HEK293 (cell line): ENCODE measurements around the gene HILPDA.

Source experiments
- CTCF ChIA-PET: fragments of 350-600 bp; formaldehyde crosslinking; extraction: SDS; loops from one replicate; lab custom pipeline; 2021; ENCODE audit warnings: antibody characterized with exemption; lab: Yijun Ruan, JAX
- POLR2A ChIA-PET: fragments of 300-600 bp; formaldehyde crosslinking; extraction: SDS; loops from one replicate; lab custom pipeline; 2020; ENCODE audit warnings: antibody characterized with exemption, inconsistent platforms; lab: Yijun Ruan, JAX
- H3K27ac ChIP-seq: fragments of 200-500 bp; sonication (Bioruptor generic); 2 replicates; pipeline ENCODE4 v1.5.1; 2014; ENCODE audit warnings: low read depth, low read length, control low read depth, inconsistent platforms; ENCODE audit errors: extremely low read depth
- H3K36me3 ChIP-seq, 2 experiments: fragments of 200-500 bp in 1 of 2; sonication (Bioruptor generic) in 1 of 2; 1 replicate in 1 of 2; 2 replicates in 1 of 2; pipeline ENCODE4 v1.5.1; 2014 to 2017; ENCODE audit warnings: inconsistent platforms in 2 of 2, low read length in 2 of 2; ENCODE audit not compliant: control insufficient read depth in 2 of 2, insufficient read depth in 1 of 2
- H3K4me1 ChIP-seq: fragments of 200-500 bp; sonication (Bioruptor generic); 2 replicates; pipeline ENCODE4 v1.5.1; 2014; ENCODE audit warnings: mild to moderate bottlenecking, low read length, inconsistent platforms; ENCODE audit not compliant: control insufficient read depth, insufficient read depth
- H3K4me3 ChIP-seq: 2 replicates; pipeline ENCODE4 v1.5.1; 2011; ENCODE audit warnings: low read depth, mild to moderate bottlenecking, control low read depth, low read length, moderate library complexity
- H3K9me3 ChIP-seq: fragments of 200-500 bp; sonication (Bioruptor generic); 2 replicates; pipeline ENCODE4 v1.5.1; 2014; ENCODE audit warnings: low read depth, low read length, inconsistent platforms; ENCODE audit not compliant: control insufficient read depth, insufficient read depth
- OSR2 ChIP-seq: fragments of 450-650 bp; formaldehyde crosslinking; IDR thresholded peaks from 2 replicates; pipeline ENCODE4 v1.5.1; 2016; ENCODE audit warnings: missing biosample characterization, missing genetic modification characterization
- PRDM1 ChIP-seq: fragments of 450-650 bp; formaldehyde crosslinking; IDR thresholded peaks from 2 replicates; pipeline ENCODE4; 2016; ENCODE audit warnings: missing biosample characterization, missing genetic modification characterization
- SALL2 ChIP-seq: fragments of 450-650 bp; formaldehyde crosslinking; IDR thresholded peaks from 2 replicates; pipeline ENCODE4 v1.5.0; 2017; ENCODE audit warnings: missing biosample characterization, mild to moderate bottlenecking, missing genetic modification characterization, borderline replicate concordance
- ZFHX2 ChIP-seq: fragments of 450-650 bp; formaldehyde crosslinking; conservative IDR thresholded peaks from 2 replicates; pipeline ENCODE4 v1.5.1; 2016; ENCODE audit warnings: missing biosample characterization, missing genetic modification characterization
- ZFP3 ChIP-seq: fragments of 450-650 bp; formaldehyde crosslinking; IDR thresholded peaks from 2 replicates; pipeline ENCODE4 v1.5.1; 2016; ENCODE audit warnings: low read depth, missing biosample characterization, missing genetic modification characterization
- ZNF133 ChIP-seq: fragments of 450-650 bp; formaldehyde crosslinking; IDR thresholded peaks from 2 replicates; pipeline ENCODE4 v1.5.1; 2016; ENCODE audit warnings: missing biosample characterization, missing genetic modification characterization
- ZNF19 ChIP-seq: fragments of 450-650 bp; formaldehyde crosslinking; IDR thresholded peaks from 2 replicates; pipeline ENCODE4; 2016; ENCODE audit warnings: missing biosample characterization, missing genetic modification characterization, low read depth
- ZNF391 ChIP-seq: fragments of 450-650 bp; formaldehyde crosslinking; IDR thresholded peaks from 2 replicates; pipeline ENCODE4 v1.5.1; 2016; ENCODE audit warnings: low read depth, missing biosample characterization, missing genetic modification characterization, borderline replicate concordance
- ZNF677 ChIP-seq: fragments of 450-650 bp; IDR thresholded peaks from 2 replicates; pipeline ENCODE4 v1.5.0; 2018; ENCODE audit warnings: missing biosample characterization, mild to moderate bottlenecking, missing genetic modification characterization, moderate library complexity
- ZNF76 ChIP-seq: fragments of 450-650 bp; formaldehyde crosslinking; IDR thresholded peaks from 2 replicates; pipeline ENCODE4; 2016; ENCODE audit warnings: low read depth, missing biosample characterization, missing genetic modification characterization, borderline replicate concordance
- ZNF768 ChIP-seq: fragments of 450-650 bp; formaldehyde crosslinking; IDR thresholded peaks from 2 replicates; pipeline ENCODE4 v1.5.1; 2018; ENCODE audit warnings: missing biosample characterization, mild to moderate bottlenecking, missing genetic modification characterization
- ZNF777 ChIP-seq: fragments of 450-650 bp; formaldehyde crosslinking; IDR thresholded peaks from 2 replicates; pipeline ENCODE4 v1.5.1; 2017; ENCODE audit warnings: missing biosample characterization, missing genetic modification characterization, borderline replicate concordance
- TF ChIP-seq, protein P1 (sequence below): fragments of 450-650 bp; formaldehyde crosslinking; IDR thresholded peaks from 2 replicates; pipeline ENCODE4 v1.5.1; 2017; ENCODE audit warnings: missing biosample characterization, missing genetic modification characterization
- TF ChIP-seq, protein P2 (sequence below): fragments of 450-650 bp; formaldehyde crosslinking; IDR thresholded peaks from 2 replicates; pipeline ENCODE4 v1.5.1; 2016; ENCODE audit warnings: missing biosample characterization, missing genetic modification characterization
- TF ChIP-seq, protein P3 (sequence below): fragments of 450-650 bp; formaldehyde crosslinking; IDR thresholded peaks from 2 replicates; pipeline ENCODE4 v1.5.1; 2016; ENCODE audit warnings: missing biosample characterization, missing genetic modification characterization

HILPDA gene

DNA sequence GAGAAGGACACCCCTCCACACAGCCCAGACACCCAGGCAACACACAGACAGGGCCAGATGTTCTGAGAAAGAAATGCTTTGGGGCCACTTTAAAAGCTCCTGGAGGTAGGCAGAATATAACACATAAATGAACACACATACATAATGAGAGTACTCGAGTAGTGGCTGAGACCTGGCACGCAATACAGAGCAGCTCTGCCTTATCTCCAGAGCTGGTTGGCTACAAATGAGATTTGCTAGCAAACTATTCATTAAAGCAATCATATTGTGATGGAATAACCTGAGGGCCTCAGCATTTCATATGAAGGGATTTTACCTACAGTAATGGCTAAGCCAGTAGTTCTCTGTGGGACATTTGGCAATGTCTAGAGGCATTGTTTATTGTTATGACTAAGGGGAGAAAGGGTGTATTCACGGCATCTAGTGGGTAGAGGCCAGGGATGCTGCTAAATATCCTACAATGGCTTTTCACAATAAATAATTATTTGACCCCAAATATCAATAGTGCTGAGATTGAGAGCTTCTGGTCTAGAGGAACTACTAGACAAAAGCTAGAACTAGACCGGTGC lies 40.4 kb upstream of the HILPDA start:
- CTCF ChIA-PET = interaction anchor here (1.0 to 9.5 kb wide), 5 partner anchors 11 to 67 kb away, joined by 3 to 131 read pairs (median 8); partner anchors contain the start of gene METTL2B
- TF ChIP-seq ZNF76 (tag by site-specific recombination) (no peak), ZFHX2 (tag by site-specific recombination) (no peak), ZNF777 (tag by site-specific recombination) (no peak)
- Histone ChIP-seq H3K9me3 (no peaks in the 10 kb centered on the region), H3K27ac (no peak overlapping the region), H3K36me3 (no peaks in the 10 kb centered on the region), H3K4me1 (no peaks in the 10 kb centered on the region), H3K4me3 (no peak overlapping the region)
- POLR2A ChIA-PET = no interaction called here

DNA sequence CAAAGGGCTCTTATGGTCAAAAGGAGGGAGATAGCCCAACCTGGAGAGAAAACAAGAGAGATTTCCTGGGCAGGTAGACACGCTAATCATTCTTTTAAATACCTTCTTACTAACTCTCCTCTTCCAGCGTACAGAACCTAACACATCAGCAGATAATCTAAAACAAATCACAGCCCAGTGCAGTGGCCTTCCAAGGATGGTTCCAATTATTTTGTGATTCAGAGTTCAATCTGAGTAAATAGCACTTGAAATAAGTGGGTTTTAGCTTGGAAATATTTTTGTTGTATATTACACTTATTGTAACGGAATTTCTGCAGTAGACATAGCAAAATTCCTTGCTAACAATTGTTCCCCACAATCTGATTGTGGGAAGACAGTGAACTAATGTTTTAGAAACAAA lies 38.6 kb upstream of the HILPDA start:
- Histone ChIP-seq H3K27ac (no peak overlapping the region), H3K36me3 (no peaks in the 10 kb centered on the region), H3K4me3 (no peak overlapping the region), H3K4me1 (no peaks in the 10 kb centered on the region), H3K9me3 (no peaks in the 10 kb centered on the region)
- TF ChIP-seq PRDM1 (tag by site-specific recombination) = no peak
- TF ChIP-seq ZNF133 (tag by site-specific recombination) = no peak
- no peak for TF ChIP-seq SALL2 (tag by site-specific recombination)
- TF ChIP-seq ZNF391 (tag by site-specific recombination) = no peak
- no peak for TF ChIP-seq OSR2 (tag by site-specific recombination)
- TF ChIP-seq, protein P1, sequence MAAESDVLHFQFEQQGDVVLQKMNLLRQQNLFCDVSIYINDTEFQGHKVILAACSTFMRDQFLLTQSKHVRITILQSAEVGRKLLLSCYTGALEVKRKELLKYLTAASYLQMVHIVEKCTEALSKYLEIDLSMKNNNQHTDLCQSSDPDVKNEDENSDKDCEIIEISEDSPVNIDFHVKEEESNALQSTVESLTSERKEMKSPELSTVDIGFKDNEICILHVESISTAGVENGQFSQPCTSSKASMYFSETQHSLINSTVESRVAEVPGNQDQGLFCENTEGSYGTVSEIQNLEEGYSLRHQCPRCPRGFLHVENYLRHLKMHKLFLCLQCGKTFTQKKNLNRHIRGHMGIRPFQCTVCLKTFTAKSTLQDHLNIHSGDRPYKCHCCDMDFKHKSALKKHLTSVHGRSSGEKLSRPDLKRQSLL (tag by site-specific recombination) = no peak
- TF ChIP-seq ZNF768 = no peak
- no peak for TF ChIP-seq ZFP3 (tag by site-specific recombination)
- TF ChIP-seq, protein P2, sequence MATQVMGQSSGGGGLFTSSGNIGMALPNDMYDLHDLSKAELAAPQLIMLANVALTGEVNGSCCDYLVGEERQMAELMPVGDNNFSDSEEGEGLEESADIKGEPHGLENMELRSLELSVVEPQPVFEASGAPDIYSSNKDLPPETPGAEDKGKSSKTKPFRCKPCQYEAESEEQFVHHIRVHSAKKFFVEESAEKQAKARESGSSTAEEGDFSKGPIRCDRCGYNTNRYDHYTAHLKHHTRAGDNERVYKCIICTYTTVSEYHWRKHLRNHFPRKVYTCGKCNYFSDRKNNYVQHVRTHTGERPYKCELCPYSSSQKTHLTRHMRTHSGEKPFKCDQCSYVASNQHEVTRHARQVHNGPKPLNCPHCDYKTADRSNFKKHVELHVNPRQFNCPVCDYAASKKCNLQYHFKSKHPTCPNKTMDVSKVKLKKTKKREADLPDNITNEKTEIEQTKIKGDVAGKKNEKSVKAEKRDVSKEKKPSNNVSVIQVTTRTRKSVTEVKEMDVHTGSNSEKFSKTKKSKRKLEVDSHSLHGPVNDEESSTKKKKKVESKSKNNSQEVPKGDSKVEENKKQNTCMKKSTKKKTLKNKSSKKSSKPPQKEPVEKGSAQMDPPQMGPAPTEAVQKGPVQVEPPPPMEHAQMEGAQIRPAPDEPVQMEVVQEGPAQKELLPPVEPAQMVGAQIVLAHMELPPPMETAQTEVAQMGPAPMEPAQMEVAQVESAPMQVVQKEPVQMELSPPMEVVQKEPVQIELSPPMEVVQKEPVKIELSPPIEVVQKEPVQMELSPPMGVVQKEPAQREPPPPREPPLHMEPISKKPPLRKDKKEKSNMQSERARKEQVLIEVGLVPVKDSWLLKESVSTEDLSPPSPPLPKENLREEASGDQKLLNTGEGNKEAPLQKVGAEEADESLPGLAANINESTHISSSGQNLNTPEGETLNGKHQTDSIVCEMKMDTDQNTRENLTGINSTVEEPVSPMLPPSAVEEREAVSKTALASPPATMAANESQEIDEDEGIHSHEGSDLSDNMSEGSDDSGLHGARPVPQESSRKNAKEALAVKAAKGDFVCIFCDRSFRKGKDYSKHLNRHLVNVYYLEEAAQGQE (tag by site-specific recombination) = no peak
- TF ChIP-seq ZNF677 (tag by site-specific recombination) = no peak
- TF ChIP-seq ZNF19 (tag by site-specific recombination) = no peak
- TF ChIP-seq, protein P3, sequence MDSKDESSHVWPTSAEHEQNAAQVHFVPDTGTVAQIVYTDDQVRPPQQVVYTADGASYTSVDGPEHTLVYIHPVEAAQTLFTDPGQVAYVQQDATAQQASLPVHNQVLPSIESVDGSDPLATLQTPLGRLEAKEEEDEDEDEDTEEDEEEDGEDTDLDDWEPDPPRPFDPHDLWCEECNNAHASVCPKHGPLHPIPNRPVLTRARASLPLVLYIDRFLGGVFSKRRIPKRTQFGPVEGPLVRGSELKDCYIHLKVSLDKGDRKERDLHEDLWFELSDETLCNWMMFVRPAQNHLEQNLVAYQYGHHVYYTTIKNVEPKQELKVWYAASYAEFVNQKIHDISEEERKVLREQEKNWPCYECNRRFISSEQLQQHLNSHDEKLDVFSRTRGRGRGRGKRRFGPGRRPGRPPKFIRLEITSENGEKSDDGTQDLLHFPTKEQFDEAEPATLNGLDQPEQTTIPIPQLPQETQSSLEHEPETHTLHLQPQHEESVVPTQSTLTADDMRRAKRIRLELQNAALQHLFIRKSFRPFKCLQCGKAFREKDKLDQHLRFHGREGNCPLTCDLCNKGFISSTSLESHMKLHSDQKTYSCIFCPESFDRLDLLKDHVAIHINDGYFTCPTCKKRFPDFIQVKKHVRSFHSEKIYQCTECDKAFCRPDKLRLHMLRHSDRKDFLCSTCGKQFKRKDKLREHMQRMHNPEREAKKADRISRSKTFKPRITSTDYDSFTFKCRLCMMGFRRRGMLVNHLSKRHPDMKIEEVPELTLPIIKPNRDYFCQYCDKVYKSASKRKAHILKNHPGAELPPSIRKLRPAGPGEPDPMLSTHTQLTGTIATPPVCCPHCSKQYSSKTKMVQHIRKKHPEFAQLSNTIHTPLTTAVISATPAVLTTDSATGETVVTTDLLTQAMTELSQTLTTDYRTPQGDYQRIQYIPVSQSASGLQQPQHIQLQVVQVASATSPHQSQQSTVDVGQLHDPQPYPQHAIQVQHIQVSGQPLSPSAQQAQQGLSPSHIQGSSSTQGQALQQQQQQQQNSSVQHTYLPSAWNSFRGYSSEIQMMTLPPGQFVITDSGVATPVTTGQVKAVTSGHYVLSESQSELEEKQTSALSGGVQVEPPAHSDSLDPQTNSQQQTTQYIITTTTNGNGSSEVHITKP (tag by site-specific recombination) = no peak
- ChIA-PET POLR2A (no interaction called here), CTCF (interaction anchor here (1.0 to 9.5 kb wide), 7 partner anchors 9 to 70 kb away, joined by 3 to 131 read pairs (median 6); no protein-coding TSS in a partner anchor)
